ENCODE measurements around the gene TMPRSS7.
"Not testable (repeated sequence)": the region's sequence is repeated elsewhere in the genome, so short reads cannot be mapped to it uniquely, and the experiment has no call there.

Gene TMPRSS7

DNA sequence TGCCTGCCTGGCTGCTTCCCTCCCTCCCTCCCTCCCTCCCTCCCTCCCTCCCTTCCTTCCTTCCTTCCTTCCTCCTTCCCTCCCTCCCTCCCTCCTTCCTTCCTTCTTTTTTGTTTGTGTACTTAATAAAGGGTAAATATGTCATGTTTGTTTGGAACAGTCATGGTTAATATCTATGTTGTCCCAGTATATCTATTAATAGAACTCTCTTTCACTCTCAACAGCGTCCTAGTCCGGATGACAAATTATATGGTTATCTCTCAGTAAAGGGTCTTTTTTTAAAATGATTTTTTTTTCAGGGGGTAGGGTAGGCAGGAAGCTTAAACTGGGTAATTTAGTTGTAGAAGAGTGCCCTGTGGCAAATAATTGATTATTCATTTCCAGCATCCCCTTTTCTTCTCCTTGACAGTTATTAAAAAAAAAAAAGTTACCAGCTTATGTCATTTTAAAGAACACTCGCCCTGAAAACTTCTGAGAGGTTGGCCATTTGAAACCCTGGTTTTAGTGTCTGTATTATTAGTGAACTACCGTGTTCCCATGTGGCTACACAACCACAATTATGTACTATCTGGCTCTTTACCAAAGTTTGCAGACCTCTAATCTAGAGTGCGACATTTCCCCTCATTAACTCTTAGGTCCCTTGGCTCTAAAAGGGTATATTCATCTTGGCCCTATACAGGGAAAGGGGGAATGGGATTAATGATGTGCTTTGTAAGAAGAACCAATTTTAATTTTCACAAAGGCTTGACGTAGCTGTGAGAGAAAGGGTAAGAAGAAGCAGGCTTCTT lies 22.1 kb upstream of the TMPRSS7 start:
- no peak for DNase-seq (ENCODE audit: low spot score)

DNA sequence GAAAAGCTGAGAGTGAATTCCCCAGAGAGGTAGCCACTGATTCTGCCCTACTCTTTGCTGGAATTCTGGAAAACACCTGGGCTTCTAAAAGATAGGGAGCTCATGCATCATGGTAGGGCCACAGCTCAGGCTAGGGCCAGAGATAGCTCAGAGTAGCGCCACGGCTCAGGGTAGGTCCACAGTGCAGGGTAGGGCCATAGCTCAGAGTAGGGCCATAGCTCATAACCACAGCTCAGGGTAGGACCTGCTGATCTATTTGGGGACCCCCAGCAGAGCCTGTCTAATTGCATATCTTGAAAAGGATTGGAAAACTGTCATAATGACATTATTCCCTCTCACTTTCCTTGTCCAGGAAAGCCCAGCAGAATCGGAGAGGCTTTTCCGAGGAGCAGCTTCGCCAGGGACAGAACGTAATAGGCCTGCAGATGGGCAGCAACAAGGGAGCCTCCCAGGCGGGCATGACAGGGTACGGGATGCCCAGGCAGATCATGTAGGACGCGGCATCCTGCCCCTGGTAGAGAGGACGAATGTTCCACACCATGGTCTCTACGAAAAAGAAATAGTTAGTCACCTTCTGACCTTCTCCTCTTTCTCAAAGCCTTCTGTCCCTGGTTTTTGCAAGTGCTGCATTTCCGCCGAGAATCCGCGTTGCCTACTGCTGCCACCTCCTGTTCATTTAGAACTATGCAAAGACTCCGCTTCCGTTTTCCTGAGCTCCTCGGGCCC lies 21.3 kb upstream of the TMPRSS7 start:
- peak; percentile 89 for DNase-seq (ENCODE audit: low spot score)

DNA sequence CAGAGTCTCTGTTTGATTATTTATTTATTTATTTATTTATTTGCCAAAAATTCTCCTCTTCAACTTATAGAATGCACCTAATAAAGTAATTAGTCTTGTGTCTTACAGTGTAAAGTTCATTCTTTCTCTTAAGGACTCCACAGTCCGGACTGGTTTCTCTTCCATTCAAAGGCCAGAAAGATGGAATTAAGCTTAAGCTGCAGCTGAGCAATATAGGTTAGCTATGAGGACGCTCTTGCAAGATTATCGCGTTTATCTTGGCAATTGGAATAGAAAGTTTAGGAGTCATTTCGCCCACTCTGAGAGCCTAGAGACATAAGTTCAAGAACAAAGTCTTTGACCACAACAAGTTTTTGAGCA lies 20.8 kb upstream of the TMPRSS7 start:
- no peak for DNase-seq (ENCODE audit: low spot score)

DNA sequence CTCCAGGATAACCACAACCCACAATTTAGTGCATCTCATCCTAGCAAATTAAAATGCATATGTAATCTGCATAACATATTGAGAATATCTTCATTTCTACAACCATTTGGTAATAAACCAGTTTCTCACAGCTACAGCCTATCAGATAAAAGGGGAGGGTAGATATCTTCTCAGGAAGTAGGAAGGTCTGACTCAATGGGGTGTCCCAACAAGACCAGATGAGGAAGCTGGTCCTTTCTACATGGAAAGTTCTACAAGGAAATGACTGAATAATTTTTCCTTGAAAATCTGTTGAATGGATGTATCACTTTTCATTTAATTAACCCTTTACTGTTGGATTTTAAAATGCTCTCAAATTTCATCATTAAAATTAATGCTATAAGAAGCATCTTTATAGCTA lies 17.4 kb upstream of the TMPRSS7 start:
- DNase-seq (ENCODE audit: low spot score): no peak

DNA sequence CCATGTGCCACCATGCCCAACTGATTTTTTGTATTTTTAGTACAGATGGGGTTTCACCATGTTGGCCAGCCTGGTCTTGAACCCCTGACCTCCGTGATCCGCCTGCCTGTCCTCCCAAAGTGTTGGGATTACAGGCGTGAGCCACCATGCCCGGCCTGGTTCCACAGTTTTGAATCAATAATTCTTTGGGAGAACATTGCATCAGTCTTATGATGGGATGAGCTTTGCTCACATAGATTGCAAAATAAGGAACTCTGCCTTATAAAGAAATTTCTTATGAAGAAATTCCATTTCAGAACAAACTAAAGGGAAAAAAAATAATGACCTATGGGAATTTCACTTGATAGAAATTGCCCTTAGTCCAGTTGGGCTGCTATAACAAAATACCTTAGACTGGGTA lies 15.8 kb upstream of the TMPRSS7 start:
- no peak for DNase-seq (ENCODE audit: low spot score)

DNA sequence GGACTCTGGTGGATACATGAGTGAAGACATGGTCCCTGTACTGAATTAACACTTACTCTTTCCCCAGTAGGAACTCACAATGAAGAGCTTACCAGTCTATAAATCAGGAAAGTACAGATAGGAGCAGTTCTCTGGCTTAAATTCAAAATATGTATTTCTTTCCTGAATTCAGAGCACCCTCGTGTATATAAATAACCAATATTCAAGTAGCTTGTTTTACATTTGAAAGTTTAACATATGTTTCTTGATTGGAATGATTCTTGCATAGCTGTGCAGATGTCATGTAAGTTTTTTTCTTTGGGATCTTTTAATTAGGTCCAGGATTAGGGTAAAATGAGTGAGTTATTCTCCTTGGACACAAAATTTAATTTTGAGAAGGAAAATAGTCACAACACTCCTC lies 14.8 kb upstream of the TMPRSS7 start:
- DNase-seq (ENCODE audit: low spot score): no peak

DNA sequence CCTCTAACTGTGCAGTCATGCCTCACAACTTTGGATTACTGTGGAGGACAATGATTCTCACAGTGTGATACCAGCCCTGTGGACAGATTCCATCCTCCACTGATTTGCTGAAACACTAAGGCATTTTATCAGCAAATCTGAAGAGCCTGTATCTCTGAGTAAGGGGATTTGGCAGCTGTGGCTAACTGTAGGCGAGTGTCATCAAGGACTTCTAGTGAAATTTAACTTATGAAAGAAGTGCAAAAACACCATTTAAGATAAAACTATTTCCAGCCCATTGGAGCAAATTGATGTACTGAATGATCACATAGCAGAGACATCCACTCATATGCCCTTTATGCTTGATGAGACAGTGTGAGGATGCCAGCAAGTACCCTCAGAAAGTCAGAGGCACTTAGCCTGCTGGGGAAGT lies 13.9 kb upstream of the TMPRSS7 start:
- no peak for DNase-seq (ENCODE audit: low spot score)

DNA sequence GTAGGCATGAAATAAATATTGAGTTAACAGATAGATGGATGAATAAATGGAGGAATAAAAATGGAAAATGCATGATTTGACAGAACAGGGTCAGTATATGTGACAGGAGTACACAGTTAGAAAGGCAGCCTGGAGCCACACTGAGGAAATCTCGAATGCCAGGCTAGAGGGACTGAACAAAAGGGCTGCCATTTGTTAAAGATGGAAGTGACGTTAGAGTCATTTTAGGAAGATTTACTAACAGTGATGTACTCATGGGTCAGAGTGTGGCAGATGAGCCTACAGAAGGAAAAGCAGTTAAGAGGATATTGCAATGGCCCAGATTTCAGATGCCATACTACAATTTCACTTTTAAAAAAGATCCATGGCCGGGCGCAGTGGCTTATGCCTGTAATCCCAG lies 7.4 kb upstream of the TMPRSS7 start:
- DNase-seq (ENCODE audit: low spot score): no peak

DNA sequence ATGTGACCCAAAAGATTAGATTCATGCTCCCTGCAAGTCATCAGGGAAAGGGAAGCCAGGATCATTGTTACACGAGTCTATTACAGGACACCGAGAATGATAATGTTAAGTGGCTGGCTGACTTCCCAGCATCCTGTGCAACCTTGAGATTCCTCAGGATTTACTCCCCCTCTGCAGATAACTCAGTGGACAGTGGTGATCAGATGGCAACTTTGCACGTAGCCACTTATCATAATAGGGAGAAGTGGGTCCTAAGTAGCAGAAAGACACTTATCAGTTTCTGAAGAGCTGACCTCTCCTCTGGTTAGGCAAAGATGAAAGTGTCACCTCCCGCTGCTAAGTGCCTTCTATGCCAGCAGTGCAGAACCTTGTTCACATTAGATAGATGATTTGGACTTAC lies 6.7 kb upstream of the TMPRSS7 start:
- DNase-seq (ENCODE audit: low spot score): no peak

DNA sequence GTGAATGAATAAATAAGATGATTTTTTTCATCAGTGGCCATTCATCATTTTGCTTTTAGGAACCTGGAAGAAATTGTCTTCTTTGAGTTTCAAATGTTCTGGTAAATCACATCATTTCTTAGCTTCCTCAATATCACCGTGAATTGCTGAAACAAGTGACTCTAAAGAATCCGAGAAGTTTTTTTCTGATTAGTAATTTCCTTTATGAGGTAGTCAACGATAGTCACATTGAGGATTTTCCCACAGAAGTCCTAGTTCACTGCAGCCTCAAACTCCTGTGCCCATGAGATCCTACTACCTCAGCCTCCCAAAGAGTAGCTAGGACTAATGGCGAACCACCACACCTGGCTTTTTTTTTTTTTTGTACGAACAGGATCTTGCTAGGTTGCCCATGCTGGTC lies 3.6 kb upstream of the TMPRSS7 start:
- no peak for DNase-seq (ENCODE audit: low spot score)

DNA sequence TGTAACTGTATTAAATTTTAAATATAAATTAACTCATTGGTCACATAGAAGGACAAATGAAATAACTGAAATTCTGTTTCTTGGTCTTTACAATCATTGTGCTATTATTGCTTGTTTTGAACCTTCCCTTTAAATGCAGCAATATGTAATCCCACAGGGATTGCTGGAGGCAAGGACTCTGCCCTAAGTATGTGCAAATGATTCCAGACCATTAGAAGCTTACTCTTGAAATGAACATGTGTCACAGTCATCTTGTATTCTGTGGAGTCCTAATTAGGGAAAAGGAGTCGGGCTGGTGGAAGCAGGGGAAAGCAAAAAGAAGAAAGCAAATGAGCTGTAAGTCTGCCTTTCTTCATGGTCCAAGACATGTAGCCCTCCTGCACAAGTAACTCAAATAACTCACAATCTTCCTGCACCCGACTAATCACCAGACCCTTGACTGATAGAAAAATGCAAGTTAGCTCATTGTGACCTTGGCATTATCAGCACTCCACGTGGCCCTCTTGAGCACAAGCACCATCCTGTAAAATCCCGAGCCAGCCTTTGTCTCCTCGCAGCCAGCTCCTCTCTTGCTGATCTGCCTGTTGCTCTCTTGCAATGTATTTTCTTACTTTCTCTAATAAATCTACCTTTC lies 2.3 kb upstream of the TMPRSS7 start:
- DNase-seq (ENCODE audit: low spot score): no peak

DNA sequence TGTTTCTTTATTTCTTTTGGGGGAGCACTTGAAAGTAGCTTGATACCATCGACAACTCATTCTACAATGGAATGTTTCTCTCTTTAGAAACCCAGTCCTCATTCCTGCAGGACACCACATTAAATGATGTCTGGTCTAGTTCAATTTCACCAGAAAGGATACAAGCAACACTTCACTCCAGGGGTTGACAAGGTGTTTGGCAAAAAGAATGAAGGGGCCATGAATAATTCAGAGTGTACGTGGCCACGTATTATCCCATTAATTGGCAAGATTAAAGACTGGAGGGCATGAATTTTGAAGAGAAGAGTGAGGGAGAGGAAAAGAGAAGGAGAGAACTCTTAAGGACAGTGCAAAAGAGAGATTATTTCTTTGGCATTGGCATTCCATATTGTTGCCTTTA lies 705 bp downstream of the TMPRSS7 start:
- no peak for DNase-seq (ENCODE audit: low spot score)

DNA sequence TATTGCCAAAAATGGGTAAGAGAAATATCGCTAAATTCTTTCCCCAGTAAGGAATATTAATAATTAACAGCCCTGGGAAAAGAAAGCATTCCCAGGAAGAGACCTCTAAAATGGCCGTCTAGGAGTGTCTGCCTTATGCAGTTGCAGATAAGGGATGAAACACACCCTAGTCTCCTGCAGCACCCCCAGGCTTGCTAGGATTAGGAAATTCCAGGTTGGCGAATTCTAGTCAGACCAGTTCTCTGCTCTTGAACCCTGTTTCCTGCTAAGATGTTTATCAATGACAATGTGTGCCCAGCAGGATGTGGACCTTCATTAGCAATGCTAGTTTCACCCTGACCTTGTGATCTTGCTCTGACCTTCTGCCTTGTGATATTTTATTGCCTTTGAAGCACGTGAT lies 2.7 kb downstream of the TMPRSS7 start:
- not testable (repeated sequence) for DNase-seq (ENCODE audit: low spot score)

DNA sequence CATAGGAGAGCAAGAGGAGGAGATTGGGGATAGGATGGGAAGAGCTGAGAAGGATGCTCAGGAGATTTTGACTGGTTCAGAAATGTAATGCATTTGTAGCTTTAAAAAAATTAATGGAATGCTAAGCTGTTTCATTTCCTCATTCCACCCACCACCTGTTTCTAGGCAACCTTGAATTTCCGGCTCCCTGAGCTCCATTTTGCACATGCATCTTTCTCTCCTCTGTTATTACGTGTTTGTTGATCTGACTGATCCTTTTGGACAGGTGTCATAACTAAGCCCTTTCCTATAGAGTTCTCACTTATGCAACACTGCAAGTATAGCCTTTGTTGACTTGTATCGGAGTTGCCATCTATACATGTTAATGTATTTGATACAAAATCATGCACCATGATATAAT lies 4.3 kb downstream of the TMPRSS7 start:
- DNase-seq (ENCODE audit: low spot score): no peak

DNA sequence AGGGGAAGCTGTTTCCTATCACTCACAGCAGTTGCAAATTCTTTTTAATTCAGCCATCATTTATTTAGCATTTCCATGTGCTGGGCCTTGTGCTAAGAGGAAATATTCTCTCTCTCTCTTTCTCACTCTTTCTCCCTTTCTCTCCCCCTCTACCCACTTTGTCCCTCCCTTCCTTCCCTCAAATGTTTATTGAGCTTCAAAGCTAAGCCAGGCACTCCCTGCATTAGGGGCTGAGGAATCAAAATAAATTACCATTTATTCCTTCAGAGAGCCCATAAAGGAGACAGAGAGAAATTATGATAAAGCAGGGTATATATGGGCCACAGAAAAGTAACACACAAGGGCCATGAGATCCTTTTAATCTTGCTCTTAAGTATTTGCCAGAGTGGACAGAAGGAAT lies 6.8 kb downstream of the TMPRSS7 start:
- DNase-seq (ENCODE audit: low spot score): no peak

DNA sequence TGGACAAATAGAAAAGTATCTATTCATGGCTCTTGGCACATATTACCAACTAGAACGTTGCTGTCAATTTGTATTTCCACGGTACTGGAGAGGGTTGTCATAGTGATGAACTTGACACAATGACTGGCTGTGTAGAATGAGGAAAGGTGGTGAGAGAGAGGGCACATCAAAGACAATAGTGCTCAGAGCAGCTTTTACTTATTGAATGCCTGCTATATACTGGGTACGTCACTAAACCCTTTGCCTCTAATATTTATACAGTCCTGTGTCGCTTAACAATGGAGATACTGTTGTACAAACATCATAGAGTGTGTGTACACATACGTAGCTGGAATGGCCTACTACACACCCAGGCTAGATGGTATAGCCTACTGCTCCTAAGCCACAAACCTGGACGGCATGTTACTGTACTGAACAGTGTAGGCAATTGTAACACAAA lies 8.3 kb downstream of the TMPRSS7 start:
- DNase-seq (ENCODE audit: low spot score): no peak

DNA sequence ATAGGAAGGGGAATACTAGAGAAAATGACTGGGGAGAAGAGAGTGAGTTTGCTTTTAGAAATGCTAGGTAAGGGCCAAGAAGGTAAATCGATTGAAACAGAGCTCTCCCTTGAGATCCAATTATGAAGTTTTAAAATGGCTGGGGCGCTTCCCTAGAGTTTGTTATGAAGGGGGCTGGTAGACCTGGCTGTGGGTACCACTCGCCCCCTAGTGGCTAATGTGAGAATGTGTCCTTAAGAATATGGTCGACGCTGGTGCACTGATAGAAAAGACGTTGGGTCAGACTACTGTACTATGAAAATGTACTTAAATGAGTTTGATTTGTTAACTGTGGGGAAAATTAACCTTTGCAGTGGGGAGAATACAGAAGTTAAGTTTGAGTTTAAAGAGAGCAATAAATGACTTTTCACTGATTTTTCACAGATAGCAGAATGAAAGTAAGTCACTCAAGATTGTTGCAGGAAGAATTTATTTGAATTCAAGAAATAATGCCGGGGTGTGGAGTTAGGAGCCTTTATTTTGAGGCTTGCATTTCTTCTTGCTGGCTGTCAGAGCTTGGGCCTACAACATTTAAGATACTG lies 9.2 kb downstream of the TMPRSS7 start:
- peak; percentile 74 for DNase-seq (ENCODE audit: low spot score)

DNA sequence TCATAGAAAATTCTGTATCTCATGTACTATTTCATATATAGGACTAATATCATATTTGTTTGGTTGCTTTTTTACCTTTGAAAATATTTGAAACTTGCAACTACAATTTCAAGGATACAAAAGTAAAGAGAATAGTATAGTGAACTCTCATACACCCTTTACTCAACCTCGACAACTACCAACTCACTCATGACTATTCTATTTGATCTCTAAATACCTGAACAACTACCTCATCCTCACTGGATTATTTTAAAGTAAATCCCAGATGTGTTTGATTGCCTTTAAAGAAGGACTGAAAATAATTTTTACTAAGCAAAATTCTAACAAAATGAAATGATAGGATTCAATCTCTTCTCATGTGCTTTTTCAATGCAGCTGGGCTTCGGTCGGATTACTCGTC lies 12.1 kb downstream of the TMPRSS7 start:
- no peak for DNase-seq (ENCODE audit: low spot score)

DNA sequence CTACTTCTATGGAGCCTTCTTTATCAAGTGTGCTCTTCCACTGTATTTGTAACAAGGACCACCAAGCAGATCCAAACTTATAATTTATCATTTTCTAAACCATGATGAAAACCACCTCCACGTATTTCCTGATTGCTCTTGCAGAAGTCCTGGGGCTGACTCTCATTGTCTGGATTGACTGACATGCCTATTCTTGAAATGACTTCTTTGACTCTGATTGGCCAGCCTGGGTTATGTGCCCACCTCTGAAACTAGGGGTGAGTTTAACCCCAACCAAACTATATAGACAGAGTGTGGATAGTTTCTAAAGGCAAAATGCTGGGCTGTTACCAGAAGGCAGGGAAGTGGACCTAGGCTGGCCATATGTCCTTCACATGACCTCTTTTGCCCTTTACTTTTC lies 12.7 kb downstream of the TMPRSS7 start:
- DNase-seq (ENCODE audit: low spot score): no peak

DNA sequence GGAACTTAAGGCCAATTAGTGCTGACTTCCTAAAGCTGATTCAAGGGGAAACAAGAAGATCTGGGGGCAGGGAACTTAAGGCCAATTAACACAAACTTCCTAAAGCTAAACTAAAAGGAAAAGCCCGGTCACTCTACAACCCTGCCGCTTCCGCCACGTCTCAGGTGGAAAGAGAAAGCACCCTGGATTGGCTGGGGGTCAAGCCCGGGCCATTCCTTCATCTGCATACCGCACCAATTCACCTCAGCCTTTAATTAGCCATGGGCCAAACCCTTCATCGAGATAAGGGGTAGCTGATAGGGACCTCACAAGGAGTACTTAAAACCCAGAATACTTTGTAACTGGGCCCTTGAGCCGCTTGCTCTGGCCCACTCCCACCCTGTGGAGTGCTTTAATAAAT lies 14.4 kb downstream of the TMPRSS7 start:
- no peak for DNase-seq (ENCODE audit: low spot score)

DNA sequence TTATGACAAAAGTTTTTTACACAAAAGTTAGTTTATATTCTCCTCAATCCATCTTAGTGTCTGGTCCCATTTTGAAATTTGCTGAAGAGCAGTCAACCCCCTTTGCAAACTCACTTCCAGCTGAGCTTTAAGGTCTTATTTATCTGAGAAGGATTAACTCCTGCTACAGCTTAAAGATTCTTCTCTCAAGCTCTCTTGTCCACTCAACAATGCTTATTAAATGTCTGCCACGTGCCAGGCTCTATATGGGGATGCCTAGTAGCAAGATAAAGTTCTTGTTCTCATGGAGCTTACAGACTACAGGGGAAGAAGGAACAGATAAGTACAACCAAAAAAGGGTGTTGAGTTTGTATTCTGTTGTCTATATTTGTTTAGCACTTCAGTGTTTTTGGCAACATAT lies 18.7 kb downstream of the TMPRSS7 start:
- no peak for DNase-seq (ENCODE audit: low spot score)

DNA sequence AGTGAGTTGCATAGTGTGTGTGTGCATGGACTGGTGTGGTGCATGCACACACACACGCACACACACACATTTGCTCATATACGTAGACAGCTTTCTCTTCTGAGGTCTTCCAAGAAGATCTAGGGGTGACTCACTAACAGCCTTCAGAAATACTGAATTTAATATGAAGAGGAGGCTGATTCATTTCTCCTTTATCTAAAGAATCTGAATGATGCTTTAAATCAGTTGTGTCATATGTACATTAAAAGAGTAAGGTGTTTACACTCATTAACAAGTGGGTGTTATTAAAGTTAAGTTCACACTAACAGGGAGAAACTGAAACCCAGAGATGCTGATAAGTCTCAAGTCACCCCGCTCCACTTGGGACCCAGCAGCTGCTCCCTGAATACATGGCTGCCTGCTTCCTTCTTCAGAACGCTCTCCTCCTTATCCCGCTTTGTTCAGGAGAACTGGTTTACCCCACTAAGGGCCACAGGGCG lies 22.0 kb downstream of the TMPRSS7 start:
- DNase-seq (ENCODE audit: low spot score): no peak

DNA sequence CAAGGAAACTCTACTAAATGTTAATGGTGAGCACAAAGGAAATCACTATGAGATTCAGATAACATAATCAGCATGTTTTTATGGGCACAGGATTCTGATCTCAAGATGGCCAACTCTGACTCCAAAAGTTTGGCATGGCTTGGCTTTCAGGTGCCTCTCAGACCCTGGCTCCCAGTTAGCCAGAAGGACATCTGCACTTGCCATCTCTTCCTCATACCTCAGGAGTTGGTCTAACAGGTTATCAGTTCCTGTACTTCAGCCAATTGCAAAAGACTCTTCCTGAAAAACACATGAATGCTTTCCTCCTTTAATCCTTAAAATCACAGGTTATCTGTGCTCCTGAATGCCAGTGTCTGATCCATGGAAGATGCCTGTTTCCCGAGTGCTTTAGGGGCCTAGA lies 25.0 kb downstream of the TMPRSS7 start:
- DNase-seq (ENCODE audit: low spot score): no peak

Measured in cerebellar cortex (tissue), 1 donor.